GM12865 (cell line): ENCODE measurements around the gene MYO9A.

Source experiments
- DNase-seq: peaks from one replicate; pipeline ENCODE4 v3.0.0; 2010; ENCODE audit warnings: low read depth
- H3K4me3 ChIP-seq: 2 replicates; pipeline ENCODE4 v1.5.1; 2011; ENCODE audit warnings: mild to moderate bottlenecking, low read depth, low read length, control low read depth
- CTCF ChIP-seq: IDR thresholded peaks from 2 replicates; pipeline ENCODE4 v1.5.1; 2011; ENCODE audit warnings: low read length, control low read depth, low read depth, inconsistent platforms; ENCODE audit not compliant: insufficient read depth; ENCODE audit errors: missing control alignments

Gene MYO9A

GRCh38 chr15:71939981-71940588 is 177.9 kb downstream of the MYO9A start:
- no peak for TF ChIP-seq CTCF

GRCh38 chr15:71937650-71938311 is 180.2 kb downstream of the MYO9A start:
- no peak overlapping the region for H3K4me3 ChIP-seq
- peak; percentile 58 for DNase-seq
- no peak for TF ChIP-seq CTCF

More at GRCh38 chr15:71939981-71940588, 177.9 kb downstream of the MYO9A start:
- no peak overlapping the region for H3K4me3 ChIP-seq
- DNase-seq = peak; percentile 69

DNA sequence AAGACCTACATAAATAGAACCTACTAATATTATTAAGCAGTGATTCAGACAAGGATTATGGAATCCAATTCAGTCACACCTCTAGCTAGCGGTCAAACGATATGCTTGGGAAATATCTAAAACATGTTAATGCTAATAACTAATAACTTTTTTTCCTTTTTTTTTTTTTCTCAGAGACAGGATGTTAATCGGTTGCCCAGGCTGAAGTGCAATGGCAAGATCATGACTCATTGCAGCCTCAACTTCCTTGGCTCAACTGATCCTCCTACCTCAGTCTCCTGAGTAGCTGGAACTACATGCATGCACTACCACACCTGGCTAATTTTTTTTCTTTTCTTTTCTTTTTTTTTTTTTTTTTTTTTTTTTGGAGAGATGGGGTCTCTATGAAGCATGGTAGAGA is 183.5 kb downstream of the MYO9A start:
- no peak overlapping the region for H3K4me3 ChIP-seq
- TF ChIP-seq CTCF = no peak
- no peak for DNase-seq

DNA sequence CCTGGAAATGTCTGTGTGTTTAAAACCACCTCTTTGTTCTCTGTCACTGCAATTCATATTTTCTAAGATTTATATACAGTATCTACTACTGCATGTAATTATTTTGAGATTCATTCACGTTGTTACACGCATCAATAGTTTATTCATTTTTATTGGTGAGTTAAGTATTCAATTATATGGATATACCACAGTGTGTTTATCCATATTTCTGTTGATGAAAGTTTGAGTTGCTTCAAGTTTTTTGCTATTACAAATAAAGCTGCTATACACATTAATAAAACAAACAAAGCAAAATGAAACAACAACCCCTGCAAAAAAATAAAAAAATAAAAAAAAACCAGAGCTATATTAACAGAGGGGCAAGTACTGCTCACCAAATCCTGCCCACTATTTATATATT is 185.3 kb downstream of the MYO9A start:
- no peak for TF ChIP-seq CTCF
- no peak for DNase-seq
- no peak overlapping the region for H3K4me3 ChIP-seq

- TF ChIP-seq CTCF = no peak
- DNase-seq = no peak
- H3K4me3 ChIP-seq = no peak overlapping the region
Observed at GRCh38 chr15:71931261-71931660, 186.7 kb downstream of the MYO9A start.

DNA sequence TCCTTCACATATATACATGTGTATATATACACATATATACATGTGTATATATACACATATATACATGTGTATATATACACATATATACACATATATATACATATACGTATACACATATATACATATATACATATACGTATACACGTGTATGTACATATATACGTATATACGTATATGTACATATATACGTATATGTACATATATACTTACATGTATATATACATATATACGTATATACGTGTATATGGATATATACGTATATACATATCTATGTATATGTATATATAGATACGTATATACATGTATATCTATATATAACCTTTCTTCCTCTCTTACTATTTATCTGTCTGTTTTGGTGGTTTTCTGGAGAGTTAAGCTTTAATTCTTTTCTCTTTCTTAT is 192.8 kb downstream of the MYO9A start:
- no peak for TF ChIP-seq CTCF
- H3K4me3 ChIP-seq = no peak overlapping the region
- no peak for DNase-seq

DNA sequence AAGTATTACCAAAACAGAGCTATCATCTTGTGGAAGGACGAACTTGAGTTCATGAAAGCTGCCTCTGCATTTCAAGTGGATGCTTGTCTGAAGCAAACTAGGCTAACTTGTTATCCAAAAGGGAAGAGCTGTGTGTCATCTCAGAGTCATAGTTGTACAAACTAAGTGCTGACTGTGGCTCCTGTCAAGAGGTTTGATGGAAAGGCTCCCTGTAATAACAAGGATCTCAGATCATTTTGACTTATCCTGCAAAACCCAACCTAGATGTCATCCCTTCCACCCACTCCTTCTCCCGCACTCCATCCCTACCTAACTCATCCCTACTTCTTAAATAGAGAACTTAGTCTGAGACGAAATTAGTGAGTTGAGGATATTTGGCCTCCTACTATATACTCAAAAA is 196.8 kb downstream of the MYO9A start:
- no peak for TF ChIP-seq CTCF
- H3K4me3 ChIP-seq = no peak overlapping the region

More for the DNA sequence above, 196.8 kb downstream of the MYO9A start:
- DNase-seq = no peak
